H9 (cell line): Measurements from ENCODE around the gene RHOU. TPM values are rescaled to one million over a fixed set of nuclear protein-coding genes. Genes with fewer than 3 reads are reported as not detected.

ENCODE experiments used
- DNase-seq: peaks from one replicate; pipeline ENCODE4 v3.0.0-alpha.2; 2017
- H2AFZ ChIP-seq: one replicate; pipeline ENCODE4 v1.6.1; 2013; ENCODE audit warnings: mild to moderate bottlenecking, low read length, control low read depth, moderate library complexity
- H2AK5ac ChIP-seq: 2 replicates; pipeline ENCODE4 v1.6.1; 2013; ENCODE audit warnings: low read length, control low read depth, mixed read lengths; ENCODE audit not compliant: insufficient read length
- H2BK120ac ChIP-seq: one replicate; pipeline ENCODE4 v1.6.1; 2013; ENCODE audit warnings: low read depth, mild to moderate bottlenecking, low read length, control low read depth, inconsistent platforms; ENCODE audit not compliant: poor library complexity, severe bottlenecking
- H2BK12ac ChIP-seq: 2 replicates; pipeline ENCODE4 v1.6.1; 2013; ENCODE audit warnings: low read length, control low read depth, mixed read lengths, low read depth; ENCODE audit not compliant: insufficient read length
- H2BK15ac ChIP-seq: 2 replicates; pipeline ENCODE4 v1.6.1; 2013; ENCODE audit warnings: low read depth, low read length, control low read depth
- H2BK20ac ChIP-seq: one replicate; pipeline ENCODE4 v1.6.1; 2013; ENCODE audit warnings: low read depth, mild to moderate bottlenecking, low read length, control low read depth, inconsistent platforms; ENCODE audit not compliant: poor library complexity, severe bottlenecking
- H2BK5ac ChIP-seq: 2 replicates; pipeline ENCODE4 v1.6.1; 2013; ENCODE audit warnings: low read length, control low read depth, mixed read lengths; ENCODE audit not compliant: insufficient read length
- H3K14ac ChIP-seq: 2 replicates; pipeline ENCODE4 v1.6.1; 2013; ENCODE audit warnings: low read length, control low read depth; ENCODE audit not compliant: insufficient read depth
- H3K18ac ChIP-seq: 2 replicates; pipeline ENCODE4 v1.6.1; 2013; ENCODE audit warnings: low read depth, mild to moderate bottlenecking, mixed read lengths, low read length, control low read depth; ENCODE audit not compliant: insufficient read length
- H3K23ac ChIP-seq: 2 replicates; pipeline ENCODE4 v1.6.1; 2013; ENCODE audit warnings: low read length, control low read depth, mixed read lengths, low read depth; ENCODE audit not compliant: insufficient read length
- H3K23me2 ChIP-seq: 2 replicates; pipeline ENCODE4 v1.6.1; 2013; ENCODE audit warnings: low read depth, mild to moderate bottlenecking, mixed read lengths, low read length, control low read depth; ENCODE audit not compliant: insufficient read length, poor library complexity, severe bottlenecking
- H3K27ac ChIP-seq: 2 replicates; pipeline ENCODE4 v1.5.1; 2013; ENCODE audit warnings: low read length, control low read depth, mixed read lengths, low read depth; ENCODE audit not compliant: insufficient read length
- H3K27me3 ChIP-seq: 2 replicates; pipeline ENCODE4 v1.6.1; 2013; ENCODE audit warnings: low read length, control low read depth, inconsistent platforms; ENCODE audit not compliant: insufficient read depth
- H3K4ac ChIP-seq: 2 replicates; pipeline ENCODE4 v1.6.1; 2013; ENCODE audit warnings: low read depth, mild to moderate bottlenecking, control low read depth, inconsistent platforms, low read length, moderate library complexity
- H3K4me1 ChIP-seq: 2 replicates; pipeline ENCODE4 v1.6.1; 2013; ENCODE audit warnings: low read length, control low read depth, inconsistent platforms; ENCODE audit not compliant: insufficient read depth
- H3K4me2 ChIP-seq: 2 replicates; pipeline ENCODE4 v1.6.1; 2013; ENCODE audit warnings: low read length, control low read depth, mixed read lengths; ENCODE audit not compliant: insufficient read length, insufficient read depth
- H3K56ac ChIP-seq: 2 replicates; pipeline ENCODE4 v1.6.1; 2013; ENCODE audit warnings: low read depth, mild to moderate bottlenecking, mixed read lengths, low read length, control low read depth; ENCODE audit not compliant: insufficient read length
- H3K79me1 ChIP-seq: 2 replicates; pipeline ENCODE4 v1.6.1; 2013; ENCODE audit warnings: low read depth, mild to moderate bottlenecking, moderate library complexity, low read length, control low read depth, inconsistent platforms; ENCODE audit not compliant: insufficient read depth, poor library complexity, severe bottlenecking
- H3K79me2 ChIP-seq: 2 replicates; pipeline ENCODE4 v1.6.1; 2013; ENCODE audit warnings: low read length, control low read depth, inconsistent platforms; ENCODE audit not compliant: insufficient read depth
- H3K9ac ChIP-seq: 2 replicates; pipeline ENCODE4 v1.6.1; 2013; ENCODE audit warnings: low read length, control low read depth, mixed read lengths; ENCODE audit not compliant: insufficient read length; ENCODE audit errors: extremely low read depth
- H3K9me3 ChIP-seq: one replicate; pipeline ENCODE4 v1.6.1; 2013; ENCODE audit warnings: low read depth, low read length, inconsistent platforms; ENCODE audit not compliant: control insufficient read depth
- H3T11ph ChIP-seq: one replicate; pipeline ENCODE4 v1.6.1; 2013; ENCODE audit warnings: mild to moderate bottlenecking, low read length, control low read depth, inconsistent platforms
- H4K20me1 ChIP-seq: one replicate; pipeline ENCODE4 v1.6.1; 2013; ENCODE audit not compliant: control insufficient read depth, insufficient read length, insufficient read depth
- H4K5ac ChIP-seq: 2 replicates; pipeline ENCODE4 v1.6.1; 2013; ENCODE audit warnings: low read depth, mild to moderate bottlenecking, mixed read lengths, low read length, control low read depth; ENCODE audit not compliant: insufficient read length
- H4K8ac ChIP-seq: replicated peaks from 2 replicates; pipeline ENCODE4 v1.6.1; 2013; ENCODE audit warnings: low read length, control low read depth, mixed read lengths, low read depth; ENCODE audit not compliant: insufficient read length
- H4K91ac ChIP-seq: 2 replicates; pipeline ENCODE4 v1.6.1; 2013; ENCODE audit warnings: low read depth, mild to moderate bottlenecking, moderate library complexity, mixed read lengths, low read length, control low read depth; ENCODE audit not compliant: insufficient read length
- H3K27ac Mint-ChIP-seq, 3 experiments: 2 replicates in 2 of 3; 3 replicates in 1 of 3; pipeline ENCODE4 v1.8.0; 2020 to 2021; ENCODE audit warnings: mixed read lengths in 3 of 3, mild to moderate bottlenecking in 1 of 3, moderate library complexity in 1 of 3
- H3K27me3 Mint-ChIP-seq: 2 replicates; pipeline ENCODE4 v1.8.0; 2021; ENCODE audit warnings: low read depth, mild to moderate bottlenecking, moderate library complexity, mixed read lengths
- H3K36me3 Mint-ChIP-seq, 3 experiments: 2 replicates in 2 of 3; 3 replicates in 1 of 3; pipeline ENCODE4 v1.8.0; 2020 to 2021; ENCODE audit warnings: low read depth in 3 of 3, mixed read lengths in 3 of 3; ENCODE audit not compliant: insufficient read depth in 1 of 3
- H3K4me1 Mint-ChIP-seq, 2 experiments: 2 replicates each; pipeline ENCODE4 v1.8.0; 2020; ENCODE audit warnings: mixed read lengths in 2 of 2
- H3K4me3 Mint-ChIP-seq, 2 experiments: 2 replicates in 1 of 2; 3 replicates in 1 of 2; pipeline ENCODE4 v1.8.0; 2020 to 2021; ENCODE audit warnings: mild to moderate bottlenecking in 2 of 2, mixed read lengths in 2 of 2, moderate library complexity in 1 of 2
- H3K9me3 Mint-ChIP-seq, 2 experiments: 2 replicates in 1 of 2; 3 replicates in 1 of 2; pipeline ENCODE4 v1.8.0; 2020; ENCODE audit warnings: mild to moderate bottlenecking in 2 of 2, mixed read lengths in 2 of 2, moderate library complexity in 1 of 2
- WGBS: extraction: QIAGEN DNeasy Blood & Tissue Kit; methylation state at CpG from one replicate; pipeline ENCODE4 v1.1.7; 2013; ENCODE audit warnings: missing lambda C conversion rate, low lambda C conversion rate, mixed read lengths; ENCODE audit not compliant: insufficient read length; ENCODE audit errors: extremely low coverage; 5-methylcytosine and 5-hydroxymethylcytosine counted together
- total RNA-seq: library from RNA; stranded (reverse); gene quantifications from 2 replicates; pipeline ENCODE4 v1.2.1, GENCODE V29; 2021
- TF ChIP-seq, protein P1 (sequence below): fragments of 200-600 bp; sonication (generic); conservative IDR thresholded peaks from 3 replicates; pipeline ENCODE4 v1.8.0; 2021; ENCODE audit warnings: antibody characterized with exemption, mild to moderate bottlenecking

RHOU gene
- total RNA-seq, 1 experiment from 2014 or later = 3.9 TPM

GRCh38 chr1:228781161-228781808 is 46.0 kb downstream of the RHOU start:
- no peak overlapping the region for H3K4me3 Mint-ChIP-seq
- Histone ChIP-seq H2BK15ac (no peak overlapping the region), H3K27me3 (no peaks in the 10 kb centered on the region), H3K9me3 (no peaks in the 10 kb centered on the region), H4K20me1 (no peaks in the 10 kb centered on the region), H4K5ac (no peak overlapping the region), H3K27ac (no peak overlapping the region), H2AK5ac (no peak overlapping the region), H4K8ac (no peak overlapping the region), H4K91ac (no peak overlapping the region), H3K4me2 (no peak overlapping the region), H3K18ac (no peak overlapping the region), H3K79me1 (no peaks in the 10 kb centered on the region), H2BK20ac (no peak overlapping the region), H3K56ac (no peak overlapping the region), H3K4ac (no peak overlapping the region), H2BK12ac (no peak overlapping the region), H3K9ac (no peak overlapping the region), H3K23me2 (no peaks in the 10 kb centered on the region), H3K23ac (no peak overlapping the region), H3K79me2 (no peaks in the 10 kb centered on the region), H2BK120ac (no peak overlapping the region), H2BK5ac (no peak overlapping the region), H2AFZ (no peak overlapping the region), H3K4me1 (no peaks in the 10 kb centered on the region), H3T11ph (no peak overlapping the region), H3K14ac (no peak overlapping the region)
- peaks cover 7% of the 10 kb centered on the region for H3K27me3 Mint-ChIP-seq
- no peak overlapping the region for H3K27ac Mint-ChIP-seq
- TF ChIP-seq, protein P1, sequence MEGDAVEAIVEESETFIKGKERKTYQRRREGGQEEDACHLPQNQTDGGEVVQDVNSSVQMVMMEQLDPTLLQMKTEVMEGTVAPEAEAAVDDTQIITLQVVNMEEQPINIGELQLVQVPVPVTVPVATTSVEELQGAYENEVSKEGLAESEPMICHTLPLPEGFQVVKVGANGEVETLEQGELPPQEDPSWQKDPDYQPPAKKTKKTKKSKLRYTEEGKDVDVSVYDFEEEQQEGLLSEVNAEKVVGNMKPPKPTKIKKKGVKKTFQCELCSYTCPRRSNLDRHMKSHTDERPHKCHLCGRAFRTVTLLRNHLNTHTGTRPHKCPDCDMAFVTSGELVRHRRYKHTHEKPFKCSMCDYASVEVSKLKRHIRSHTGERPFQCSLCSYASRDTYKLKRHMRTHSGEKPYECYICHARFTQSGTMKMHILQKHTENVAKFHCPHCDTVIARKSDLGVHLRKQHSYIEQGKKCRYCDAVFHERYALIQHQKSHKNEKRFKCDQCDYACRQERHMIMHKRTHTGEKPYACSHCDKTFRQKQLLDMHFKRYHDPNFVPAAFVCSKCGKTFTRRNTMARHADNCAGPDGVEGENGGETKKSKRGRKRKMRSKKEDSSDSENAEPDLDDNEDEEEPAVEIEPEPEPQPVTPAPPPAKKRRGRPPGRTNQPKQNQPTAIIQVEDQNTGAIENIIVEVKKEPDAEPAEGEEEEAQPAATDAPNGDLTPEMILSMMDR = no peak
- H3K4me1 Mint-ChIP-seq = no peaks in the 10 kb centered on the region
- no peak for DNase-seq
- no CpG with 5 or more reads among the region's 8 CpGs for WGBS
- H3K9me3 Mint-ChIP-seq = no peaks in the 10 kb centered on the region; a peak in 1 of 5 replicates
- H3K36me3 Mint-ChIP-seq = no peaks in the 10 kb centered on the region; a peak in 1 of 7 replicates
